ENCODE results near the gene KIRREL1. TPM values are rescaled to one million over a fixed set of nuclear protein-coding genes. Genes with fewer than 3 reads are reported as not detected.

KIRREL1 gene
- total RNA-seq (not detected), total RNA-seq (0 to 0.51 (median 0) reads per million in 172 experiments)
- polyA plus RNA-seq (2013, experiment 1 of 2), result not detected
- 0.80 TPM for polyA plus RNA-seq (2013, experiment 2 of 2)

- POLR2A ChIA-PET, result no interaction called here
- H3K4me3 ChIP-seq (ENCODE audit: low read length), result peak within 1 kb of the TSS; percentile 22
Measured at GRCh38 chr1:157993147-157993917, at the start of gene KIRREL1. KIRREL1 (plus strand) TSS chr1:157993645; CDS start chr1:157993677, 32 bp downstream.

DNA sequence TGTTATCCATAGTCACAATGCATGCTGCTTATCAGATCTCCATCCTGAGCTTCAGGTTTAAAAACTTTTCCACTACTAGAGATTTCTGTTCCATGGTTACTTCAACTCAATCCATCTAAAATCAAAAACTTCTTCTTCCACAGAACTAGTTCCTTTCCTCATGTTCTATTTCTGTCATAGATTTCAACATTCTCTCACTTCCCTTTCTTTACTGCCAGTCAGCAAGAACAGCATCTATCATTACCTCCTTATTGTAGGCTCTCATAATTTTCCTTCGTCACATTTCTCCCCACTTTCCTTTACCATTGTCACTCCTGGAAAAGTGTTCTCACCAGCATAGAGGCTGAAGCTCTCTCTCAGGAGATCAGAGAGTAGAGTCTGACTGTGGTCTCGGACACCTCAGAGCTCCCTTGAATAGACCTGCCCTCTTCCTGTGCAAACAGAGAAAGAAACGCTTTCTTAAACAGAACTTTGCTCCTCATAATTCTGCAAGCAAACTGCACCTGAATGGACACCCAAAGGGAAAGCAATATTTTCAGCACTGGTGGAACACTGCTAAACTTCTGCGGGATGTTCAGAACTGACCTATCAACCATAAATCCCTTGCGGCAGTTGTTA is 48.7 kb upstream of the KIRREL1 start:
- H3K36me3 Mint-ChIP-seq (ENCODE audit: low read depth), result no peaks in the 10 kb centered on the region
- Histone ChIP-seq H3K27me3 (ENCODE audit: control insufficient read depth in 1 of 2, insufficient read depth in 2 of 2, low read length in 2 of 2) (peaks cover 0 to 5% of the 10 kb centered on the region in 2 experiments), H3K4me3 (ENCODE audit: low read length) (no peak overlapping the region), H3K27ac (ENCODE audit: low read depth in 1 of 2, low read length in 2 of 2) (no peak overlapping the region), H3K36me3 (ENCODE audit: insufficient read depth, low read length) (no peaks in the 10 kb centered on the region), H3K4me1 (ENCODE audit: insufficient read depth, low read length) (no peaks in the 10 kb centered on the region), H3K9me3 (ENCODE audit: control insufficient read depth in 1 of 2, insufficient read depth in 1 of 2, low read length in 2 of 2) (no peaks in the 10 kb centered on the region)
- H3K4me3 Mint-ChIP-seq, result no peak overlapping the region
- H3K9me3 Mint-ChIP-seq, result no peaks in the 10 kb centered on the region
- H3K4me1 Mint-ChIP-seq (ENCODE audit: low read depth), result no peaks in the 10 kb centered on the region
- H3K27ac Mint-ChIP-seq, result no peak overlapping the region
- ATAC-seq (ENCODE audit: poor library complexity) (no peak), DNase-seq (peak in 2 of 14 experiments; percentile 6 to 16)
- intact Hi-C loops (cut with DNase I, micrococcal nuclease), result no loop called here
- peaks cover 19% of the 10 kb centered on the region for H3K27me3 Mint-ChIP-seq
- ChIA-PET POLR2A (no interaction called here), CTCF (no interaction called here)
- TF ChIP-seq, protein P1, sequence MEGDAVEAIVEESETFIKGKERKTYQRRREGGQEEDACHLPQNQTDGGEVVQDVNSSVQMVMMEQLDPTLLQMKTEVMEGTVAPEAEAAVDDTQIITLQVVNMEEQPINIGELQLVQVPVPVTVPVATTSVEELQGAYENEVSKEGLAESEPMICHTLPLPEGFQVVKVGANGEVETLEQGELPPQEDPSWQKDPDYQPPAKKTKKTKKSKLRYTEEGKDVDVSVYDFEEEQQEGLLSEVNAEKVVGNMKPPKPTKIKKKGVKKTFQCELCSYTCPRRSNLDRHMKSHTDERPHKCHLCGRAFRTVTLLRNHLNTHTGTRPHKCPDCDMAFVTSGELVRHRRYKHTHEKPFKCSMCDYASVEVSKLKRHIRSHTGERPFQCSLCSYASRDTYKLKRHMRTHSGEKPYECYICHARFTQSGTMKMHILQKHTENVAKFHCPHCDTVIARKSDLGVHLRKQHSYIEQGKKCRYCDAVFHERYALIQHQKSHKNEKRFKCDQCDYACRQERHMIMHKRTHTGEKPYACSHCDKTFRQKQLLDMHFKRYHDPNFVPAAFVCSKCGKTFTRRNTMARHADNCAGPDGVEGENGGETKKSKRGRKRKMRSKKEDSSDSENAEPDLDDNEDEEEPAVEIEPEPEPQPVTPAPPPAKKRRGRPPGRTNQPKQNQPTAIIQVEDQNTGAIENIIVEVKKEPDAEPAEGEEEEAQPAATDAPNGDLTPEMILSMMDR (IDR thresholded peaks at IDR 0.05), result no peak

More at GRCh38 chr1:157993147-157993917, at the start of gene KIRREL1:
- intact Hi-C loops (cut with DNase I, micrococcal nuclease), result loop anchor here (2.0 to 10.0 kb wide), 5 partner anchors 119 to 1081 kb away; partner anchors contain the start of genes AIM2 (in 1 of the 2) and IFI16 (in 1 of the 2)
- Histone ChIP-seq H3K36me3 (ENCODE audit: insufficient read depth, low read length) (no peaks in the 10 kb centered on the region), H3K27me3 (ENCODE audit: control insufficient read depth in 1 of 2, insufficient read depth in 2 of 2, low read length in 2 of 2) (peaks cover 21 to 41% of the 10 kb centered on the region in 2 experiments), H3K27ac (ENCODE audit: low read depth in 1 of 2, low read length in 2 of 2) (no peak within 1 kb of the TSS), H3K4me1 (ENCODE audit: insufficient read depth, low read length) (peaks cover 9% of the 10 kb centered on the region), H3K9me3 (ENCODE audit: control insufficient read depth in 1 of 2, insufficient read depth in 1 of 2, low read length in 2 of 2) (no peaks in the 10 kb centered on the region)
- TF ChIP-seq, protein P1 (IDR thresholded peaks at IDR 0.05), result no peak
- no peak within 1 kb of the TSS for H3K27ac Mint-ChIP-seq
- no peaks in the 10 kb centered on the region for H3K9me3 Mint-ChIP-seq
- H3K4me3 Mint-ChIP-seq, result peak within 1 kb of the TSS; percentile 69
- CTCF ChIA-PET, result interaction anchor here (1.6 kb wide), 1 partner anchor 125 kb away, joined by 3 read pairs; no protein-coding TSS in a partner anchor
- no peak for ATAC-seq (ENCODE audit: poor library complexity)
- DNase-seq, result peak in 2 of 14 experiments; percentile 7 to 10
- no peaks in the 10 kb centered on the region for H3K36me3 Mint-ChIP-seq (ENCODE audit: low read depth)
- H3K4me1 Mint-ChIP-seq (ENCODE audit: low read depth), result no peaks in the 10 kb centered on the region
- peaks cover 61% of the 10 kb centered on the region for H3K27me3 Mint-ChIP-seq

DNA sequence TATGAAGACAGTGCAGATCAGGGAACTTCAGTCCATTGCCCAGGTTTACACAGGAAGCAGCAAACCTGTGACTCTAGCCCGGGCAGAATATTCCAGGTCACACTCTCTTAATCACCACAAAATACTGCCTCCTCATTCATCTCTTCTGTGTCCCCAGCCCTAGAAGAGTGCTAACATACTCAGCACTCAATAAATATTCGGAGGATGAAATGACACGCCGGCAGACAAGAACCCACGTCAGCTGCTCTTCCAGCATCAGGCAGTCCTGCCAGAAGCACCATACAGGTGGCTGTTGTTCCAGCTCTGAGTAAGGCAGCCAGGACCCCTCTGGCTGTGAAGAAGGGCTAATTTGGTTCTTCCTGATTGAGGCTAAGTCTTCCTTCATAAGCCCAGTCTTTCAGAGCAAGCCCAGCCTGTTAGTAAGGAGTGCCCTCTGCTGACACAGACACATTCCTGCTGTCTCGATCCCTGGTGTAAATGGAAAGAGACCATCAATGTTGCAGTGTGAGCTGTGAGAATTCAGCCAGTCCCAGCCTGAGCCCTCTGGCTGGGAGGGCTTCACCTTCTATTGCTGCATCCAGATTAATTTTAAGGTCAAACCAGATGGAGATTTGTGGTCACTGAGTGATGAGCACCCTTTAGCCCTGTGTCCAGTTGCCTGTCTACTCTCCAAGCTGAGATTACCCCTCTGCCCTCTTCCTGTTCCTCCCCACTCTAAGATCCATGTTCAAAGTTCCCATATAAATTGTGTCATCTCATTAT is 45.0 kb upstream of the KIRREL1 start:
- no peaks in the 10 kb centered on the region for H3K9me3 Mint-ChIP-seq
- ChIA-PET POLR2A (no interaction called here), CTCF (no interaction called here)
- ATAC-seq (ENCODE audit: poor library complexity) (no peak), DNase-seq (peak in 1 of 14 experiments; percentile 25)
- no peaks in the 10 kb centered on the region for H3K4me1 ChIP-seq (ENCODE audit: insufficient read depth, low read length)
- H3K27ac Mint-ChIP-seq, result no peak overlapping the region
- intact Hi-C loops (cut with DNase I, micrococcal nuclease), result no loop called here
- no peak overlapping the region for H3K4me3 Mint-ChIP-seq
- TF ChIP-seq, protein P1 (IDR thresholded peaks at IDR 0.05), result no peak
- no peaks in the 10 kb centered on the region for H3K36me3 Mint-ChIP-seq (ENCODE audit: low read depth)
- H3K27me3 Mint-ChIP-seq, result peaks cover 35% of the 10 kb centered on the region
- no peaks in the 10 kb centered on the region for H3K4me1 Mint-ChIP-seq (ENCODE audit: low read depth)
- H3K27me3 ChIP-seq (ENCODE audit: control insufficient read depth in 1 of 2, insufficient read depth in 2 of 2, low read length in 2 of 2), result no peaks in the 10 kb centered on the region
- no peak overlapping the region for H3K27ac ChIP-seq (ENCODE audit: low read depth in 1 of 2, low read length in 2 of 2)
- no peaks in the 10 kb centered on the region for H3K9me3 ChIP-seq (ENCODE audit: control insufficient read depth in 1 of 2, insufficient read depth in 1 of 2, low read length in 2 of 2)
- no peaks in the 10 kb centered on the region for H3K36me3 ChIP-seq (ENCODE audit: insufficient read depth, low read length)
- no peak overlapping the region for H3K4me3 ChIP-seq (ENCODE audit: low read length)
